GM10266 (cell line): ENCODE results near the gene PHRF1.

Source experiments
- DNase-seq: peaks from one replicate; pipeline ENCODE4 v3.0.0; 2012; ENCODE audit errors: extremely low spot score
- TF ChIP-seq, protein P1 (sequence below): IDR thresholded peaks from 2 replicates; pipeline ENCODE4 v1.5.1; 2012; ENCODE audit warnings: mild to moderate bottlenecking, low read depth; ENCODE audit not compliant: control insufficient read depth, insufficient read depth; ENCODE audit errors: missing control alignments

PHRF1 gene

GRCh38 chr11:605286-606129 is 29.2 kb downstream of the PHRF1 start:
- TF ChIP-seq, protein P1, sequence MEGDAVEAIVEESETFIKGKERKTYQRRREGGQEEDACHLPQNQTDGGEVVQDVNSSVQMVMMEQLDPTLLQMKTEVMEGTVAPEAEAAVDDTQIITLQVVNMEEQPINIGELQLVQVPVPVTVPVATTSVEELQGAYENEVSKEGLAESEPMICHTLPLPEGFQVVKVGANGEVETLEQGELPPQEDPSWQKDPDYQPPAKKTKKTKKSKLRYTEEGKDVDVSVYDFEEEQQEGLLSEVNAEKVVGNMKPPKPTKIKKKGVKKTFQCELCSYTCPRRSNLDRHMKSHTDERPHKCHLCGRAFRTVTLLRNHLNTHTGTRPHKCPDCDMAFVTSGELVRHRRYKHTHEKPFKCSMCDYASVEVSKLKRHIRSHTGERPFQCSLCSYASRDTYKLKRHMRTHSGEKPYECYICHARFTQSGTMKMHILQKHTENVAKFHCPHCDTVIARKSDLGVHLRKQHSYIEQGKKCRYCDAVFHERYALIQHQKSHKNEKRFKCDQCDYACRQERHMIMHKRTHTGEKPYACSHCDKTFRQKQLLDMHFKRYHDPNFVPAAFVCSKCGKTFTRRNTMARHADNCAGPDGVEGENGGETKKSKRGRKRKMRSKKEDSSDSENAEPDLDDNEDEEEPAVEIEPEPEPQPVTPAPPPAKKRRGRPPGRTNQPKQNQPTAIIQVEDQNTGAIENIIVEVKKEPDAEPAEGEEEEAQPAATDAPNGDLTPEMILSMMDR, result no peak
- DNase-seq, result no peak

DNA sequence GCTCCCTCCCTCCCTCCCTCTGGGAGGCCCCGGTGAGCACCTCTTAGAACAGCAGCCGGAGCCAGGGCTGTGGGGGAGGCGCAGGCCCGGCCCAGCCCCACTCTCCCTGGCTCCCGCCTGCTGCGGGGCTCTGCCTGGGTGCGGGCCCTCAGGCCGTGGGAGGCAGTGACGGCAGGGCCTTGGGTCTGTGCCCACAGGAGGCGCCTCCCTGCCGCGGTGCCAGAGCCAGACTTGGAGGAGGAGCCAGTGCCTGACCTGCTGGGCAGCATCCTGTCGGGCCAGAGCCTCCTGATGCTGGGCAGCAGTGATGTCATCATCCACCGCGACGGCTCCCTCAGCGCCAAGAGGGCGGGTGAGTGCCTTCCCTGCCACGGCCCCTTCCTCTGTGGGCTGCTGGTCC is 30.0 kb downstream of the PHRF1 start:
- no peak for DNase-seq
- TF ChIP-seq, protein P1, result no peak

DNA sequence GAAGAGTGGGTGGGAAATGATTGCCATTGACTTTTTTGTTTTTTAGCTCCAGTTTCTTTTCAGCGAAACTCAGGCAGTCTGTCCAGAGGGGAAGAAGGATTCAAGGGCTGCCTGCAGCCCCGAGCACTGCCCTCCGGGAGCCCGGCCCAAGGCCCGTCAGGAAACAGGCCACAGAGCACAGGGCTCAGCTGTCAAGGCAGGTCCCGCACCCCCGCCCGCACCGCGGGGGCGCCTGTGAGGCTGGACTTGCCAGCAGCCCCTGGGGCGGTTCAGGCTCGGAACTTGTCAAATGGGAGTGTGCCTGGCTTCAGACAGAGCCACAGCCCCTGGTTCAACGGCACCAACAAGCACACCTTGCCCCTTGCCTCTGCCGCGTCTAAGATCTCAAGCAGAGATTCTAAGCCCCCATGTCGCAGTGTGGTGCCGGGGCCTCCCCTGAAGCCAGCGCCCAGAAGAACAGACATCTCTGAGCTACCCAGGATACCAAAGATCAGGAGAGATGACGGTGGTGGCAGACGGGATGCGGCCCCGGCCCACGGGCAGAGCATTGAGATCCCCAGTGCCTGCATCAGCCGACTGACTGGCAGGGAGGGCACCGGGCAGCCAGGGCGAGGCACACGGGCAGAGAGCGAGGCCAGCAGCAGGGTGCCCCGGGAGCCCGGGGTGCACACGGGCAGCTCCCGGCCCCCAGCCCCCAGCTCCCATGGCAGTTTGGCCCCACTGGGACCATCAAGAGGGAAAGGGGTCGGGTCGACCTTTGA is 30.9 kb downstream of the PHRF1 start:
- DNase-seq, result no peak
- TF ChIP-seq, protein P1, result no peak

GRCh38 chr11:607971-608659 is 31.8 kb downstream of the PHRF1 start:
- TF ChIP-seq, protein P1, result no peak
- no peak for DNase-seq

- TF ChIP-seq, protein P1, result no peak
- DNase-seq, result no peak
Observed at GRCh38 chr11:608791-609251, 32.6 kb downstream of the PHRF1 start.

DNA sequence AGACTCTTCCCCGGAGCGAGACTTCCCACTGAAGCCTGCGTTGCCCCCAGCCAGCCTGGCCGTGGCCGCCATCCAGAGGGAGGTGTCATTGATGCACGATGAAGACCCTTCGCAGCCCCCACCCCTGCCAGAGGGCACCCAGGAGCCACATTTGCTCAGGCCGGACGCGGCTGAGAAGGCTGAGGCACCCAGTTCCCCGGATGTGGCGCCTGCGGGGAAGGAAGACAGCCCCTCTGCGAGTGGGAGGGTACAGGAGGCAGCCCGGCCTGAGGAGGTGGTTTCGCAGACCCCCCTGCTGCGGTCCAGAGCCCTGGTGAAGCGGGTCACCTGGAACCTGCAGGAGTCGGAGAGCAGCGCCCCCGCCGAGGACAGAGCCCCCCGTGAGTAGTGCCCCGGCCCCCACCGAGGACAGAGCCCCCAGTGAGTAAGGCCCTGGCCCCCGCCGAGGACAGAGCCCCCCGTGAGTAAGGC is 33.1 kb downstream of the PHRF1 start:
- TF ChIP-seq, protein P1, result no peak
- DNase-seq, result no peak
